ELF-1 (cell line): ENCODE measurements around the gene HOXC13.

Experiments used
- DNase-seq: peaks from one replicate; pipeline ENCODE4 v3.0.0-alpha.2; 2016; ENCODE audit warnings: low read depth, low spot score

Gene HOXC13

DNA sequence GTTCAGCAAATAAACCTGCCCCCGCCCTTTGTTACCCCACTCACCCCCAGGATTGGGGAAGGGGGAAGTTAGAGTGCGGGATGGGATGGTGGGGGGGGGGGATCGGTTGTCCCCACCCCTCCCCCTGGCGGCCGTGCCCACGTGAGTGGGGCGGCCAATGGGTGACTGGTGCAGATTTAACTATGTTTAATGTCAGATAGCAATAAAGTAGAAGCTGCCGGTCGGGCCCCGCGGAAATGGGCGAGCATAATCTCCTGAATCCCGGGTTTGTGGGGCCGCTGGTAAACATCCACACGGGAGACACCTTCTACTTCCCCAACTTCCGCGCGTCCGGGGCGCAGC, 16.0 kb downstream of the HOXC13 start, which contains the start of gene HOXC12:
Gene HOXC12 (plus strand): TSS at position 210 of the 342 bp plus-strand sequence. CDS start 27 bp downstream, at position 237.
- no peak for DNase-seq

DNA sequence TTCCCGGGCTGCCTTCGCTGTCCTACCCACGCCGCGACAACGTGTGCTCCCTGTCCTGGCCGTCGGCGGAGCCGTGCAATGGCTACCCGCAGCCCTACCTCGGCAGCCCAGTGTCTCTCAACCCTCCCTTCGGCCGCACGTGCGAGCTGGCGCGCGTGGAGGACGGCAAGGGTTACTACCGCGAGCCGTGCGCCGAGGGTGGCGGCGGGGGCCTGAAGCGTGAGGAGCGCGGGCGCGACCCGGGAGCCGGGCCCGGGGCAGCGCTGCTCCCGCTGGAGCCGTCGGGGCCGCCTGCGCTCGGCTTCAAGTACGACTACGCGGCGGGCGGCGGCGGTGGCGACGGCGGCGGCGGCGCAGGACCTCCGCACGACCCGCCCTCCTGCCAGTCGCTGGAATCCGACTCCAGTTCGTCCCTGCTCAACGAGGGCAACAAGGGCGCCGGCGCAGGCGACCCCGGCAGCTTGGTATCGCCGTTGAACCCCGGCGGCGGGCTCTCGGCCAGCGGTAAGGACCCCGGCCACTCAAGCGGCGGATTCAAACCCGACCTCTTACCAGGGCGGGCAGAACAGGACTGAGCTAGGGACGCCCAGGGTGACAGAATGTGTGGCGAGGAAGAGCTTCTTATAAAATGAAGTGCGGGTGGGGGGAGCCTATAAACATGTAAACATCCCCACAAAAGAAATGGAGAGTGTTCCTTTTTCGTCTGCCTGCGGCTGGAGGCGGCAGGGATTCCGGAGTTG, 16.6 kb downstream of the HOXC13 start:
- no peak for DNase-seq

- no peak for DNase-seq
Observed at GRCh38 chr12:53955776-53956250, 17.2 kb downstream of the HOXC13 start.

- DNase-seq: no peak
Observed at GRCh38 chr12:53956251-53956887, 17.7 kb downstream of the HOXC13 start.

DNA sequence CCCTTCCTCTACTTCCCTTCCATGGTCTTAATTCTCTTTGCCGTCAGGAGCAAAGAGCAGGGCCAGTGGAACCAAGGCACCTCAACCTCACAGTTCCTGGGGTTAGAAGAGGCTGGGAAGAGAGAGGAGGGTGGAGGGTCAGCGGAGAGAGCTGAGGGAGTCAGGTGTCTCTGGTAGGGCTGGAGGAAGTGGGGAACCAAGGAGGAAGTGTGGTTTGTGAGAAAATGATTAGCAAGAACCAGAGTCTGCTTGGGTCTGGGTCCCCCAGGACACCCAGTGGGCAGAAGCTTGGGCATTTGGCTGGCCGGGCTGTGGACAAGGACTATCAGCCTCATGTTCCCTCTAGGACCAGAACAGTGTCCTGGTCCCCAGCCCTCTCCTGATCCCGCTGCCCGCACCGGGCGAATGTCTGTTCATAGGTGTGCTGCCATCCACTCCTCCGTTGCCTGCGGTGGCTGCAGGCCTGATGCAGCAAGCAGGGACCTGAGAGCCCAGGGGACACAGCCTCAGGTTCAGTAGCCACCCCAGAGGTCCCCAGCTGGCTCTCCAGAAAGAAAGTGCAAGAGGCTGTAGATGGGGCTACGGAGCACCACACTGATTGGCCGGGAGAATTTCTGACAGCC, 18.4 kb downstream of the HOXC13 start:
- DNase-seq: no peak

- DNase-seq: no peak
Observed at GRCh38 chr12:53958128-53958527, 19.5 kb downstream of the HOXC13 start.

DNA sequence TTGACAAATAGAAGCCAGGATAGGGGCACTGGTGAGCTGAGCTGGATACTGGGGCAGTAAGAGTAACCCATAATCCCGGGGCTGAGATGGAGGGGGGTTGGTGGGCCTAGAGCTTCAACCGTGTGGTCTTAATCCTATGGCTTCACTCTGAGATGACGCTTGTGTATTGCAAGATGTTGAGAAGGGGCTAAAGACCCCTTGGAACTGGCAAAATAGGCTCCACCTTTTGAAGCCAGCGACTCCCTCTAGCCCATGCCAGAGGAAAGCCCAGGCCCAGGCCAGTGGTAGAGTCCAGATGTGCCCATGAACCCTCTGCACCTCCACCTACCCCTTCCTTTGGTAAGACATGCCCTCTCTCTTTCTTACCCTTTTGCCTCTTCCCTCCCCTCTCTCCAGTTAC, 20.7 kb downstream of the HOXC13 start:
- DNase-seq: no peak

DNA sequence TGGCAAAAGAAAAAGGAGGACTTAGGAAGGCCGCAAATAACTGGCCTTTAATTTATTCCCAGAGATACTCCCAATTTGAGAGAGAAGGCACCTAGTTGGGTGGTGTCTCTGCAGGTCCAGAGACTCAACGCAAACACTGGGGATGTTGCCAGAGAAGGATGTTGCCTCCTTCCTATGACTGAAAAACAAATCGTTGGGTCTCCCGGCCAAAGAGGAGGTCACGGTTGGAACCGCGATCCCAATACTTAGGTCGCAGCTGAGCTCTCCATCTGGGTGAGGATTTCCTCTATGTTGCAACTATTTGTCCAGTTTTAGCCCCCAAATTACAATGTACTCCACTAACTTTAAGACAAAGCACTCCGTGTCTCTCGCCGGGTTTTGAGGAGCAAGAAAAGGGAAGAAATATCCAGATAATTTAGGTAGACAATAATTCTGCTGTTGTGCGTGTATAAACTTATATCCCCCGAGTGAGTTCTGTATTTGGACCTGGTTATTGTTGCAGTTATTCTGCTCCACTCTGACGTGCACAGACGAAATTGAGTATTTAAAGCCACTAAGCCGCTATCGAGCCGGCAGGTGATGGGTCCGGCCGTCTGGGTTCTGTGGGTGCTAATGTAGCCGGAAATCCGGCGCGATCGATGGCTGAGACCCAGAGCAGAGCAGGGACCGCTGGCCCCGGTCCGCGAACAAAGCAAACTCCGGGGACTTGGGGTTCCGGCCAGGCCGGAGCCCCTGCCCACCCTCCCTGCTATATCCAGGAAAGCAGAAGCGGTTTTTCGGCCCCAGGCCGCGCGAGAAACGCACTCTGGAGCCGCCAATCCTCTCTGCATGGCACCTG, 21.8 kb downstream of the HOXC13 start:
- DNase-seq: no peak

DNA sequence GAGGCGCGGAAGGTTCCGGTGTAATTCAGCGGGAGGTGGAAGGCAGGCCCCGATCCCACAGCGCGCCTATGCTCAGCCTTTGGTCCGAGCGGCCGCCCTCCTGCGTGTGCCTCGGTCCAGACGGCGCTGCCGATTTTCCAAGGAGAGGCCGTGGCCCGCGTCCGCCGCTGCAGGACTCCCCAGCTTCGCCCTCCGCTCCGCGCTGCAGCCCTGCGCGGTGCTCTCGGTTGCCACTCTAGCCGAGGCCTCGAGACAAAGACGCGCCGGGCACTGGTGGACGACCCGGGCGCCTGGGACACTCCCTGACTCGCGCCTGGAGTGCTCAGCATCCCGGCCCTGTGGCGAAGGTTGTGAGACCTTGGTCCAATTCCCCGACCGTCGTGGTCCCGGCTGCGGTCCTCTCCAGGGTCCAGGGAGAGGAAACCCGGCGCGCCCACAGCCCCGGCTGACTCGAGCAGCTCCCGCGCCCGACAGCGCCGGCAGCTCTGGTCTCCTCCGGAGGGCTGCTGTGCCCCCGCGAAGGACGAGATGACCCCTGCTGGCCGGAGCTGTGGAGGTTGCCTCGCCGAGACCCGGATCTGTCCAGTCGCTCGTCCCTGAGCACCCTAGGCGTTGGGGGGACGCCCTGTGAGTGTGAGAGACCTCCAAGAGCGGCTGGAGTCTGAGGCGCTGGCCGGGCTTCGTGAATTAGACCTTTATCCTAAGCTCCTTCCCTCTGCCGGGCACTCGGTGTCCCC, 22.6 kb downstream of the HOXC13 start:
- DNase-seq: peak; percentile 65

DNA sequence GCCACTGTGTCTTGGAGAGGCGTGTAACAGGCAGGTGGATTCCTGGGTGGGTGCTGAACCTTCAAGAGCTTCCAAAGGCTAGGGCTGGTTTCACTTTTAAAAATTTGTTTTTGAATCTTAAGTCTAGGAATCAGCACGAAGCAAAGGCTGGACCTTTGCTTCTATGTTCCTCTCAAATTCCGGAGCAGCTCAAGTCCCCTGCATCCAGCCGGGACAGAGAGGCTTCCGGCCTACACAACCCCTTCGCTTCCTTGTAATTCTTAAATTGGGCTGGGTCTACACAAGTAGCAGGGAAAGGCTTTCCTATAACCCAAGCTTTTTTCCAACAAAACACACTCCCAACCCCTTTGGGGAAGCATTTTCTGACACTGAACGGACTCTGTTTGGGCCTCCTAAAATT, 24.4 kb downstream of the HOXC13 start:
- peak; percentile 1 for DNase-seq

DNA sequence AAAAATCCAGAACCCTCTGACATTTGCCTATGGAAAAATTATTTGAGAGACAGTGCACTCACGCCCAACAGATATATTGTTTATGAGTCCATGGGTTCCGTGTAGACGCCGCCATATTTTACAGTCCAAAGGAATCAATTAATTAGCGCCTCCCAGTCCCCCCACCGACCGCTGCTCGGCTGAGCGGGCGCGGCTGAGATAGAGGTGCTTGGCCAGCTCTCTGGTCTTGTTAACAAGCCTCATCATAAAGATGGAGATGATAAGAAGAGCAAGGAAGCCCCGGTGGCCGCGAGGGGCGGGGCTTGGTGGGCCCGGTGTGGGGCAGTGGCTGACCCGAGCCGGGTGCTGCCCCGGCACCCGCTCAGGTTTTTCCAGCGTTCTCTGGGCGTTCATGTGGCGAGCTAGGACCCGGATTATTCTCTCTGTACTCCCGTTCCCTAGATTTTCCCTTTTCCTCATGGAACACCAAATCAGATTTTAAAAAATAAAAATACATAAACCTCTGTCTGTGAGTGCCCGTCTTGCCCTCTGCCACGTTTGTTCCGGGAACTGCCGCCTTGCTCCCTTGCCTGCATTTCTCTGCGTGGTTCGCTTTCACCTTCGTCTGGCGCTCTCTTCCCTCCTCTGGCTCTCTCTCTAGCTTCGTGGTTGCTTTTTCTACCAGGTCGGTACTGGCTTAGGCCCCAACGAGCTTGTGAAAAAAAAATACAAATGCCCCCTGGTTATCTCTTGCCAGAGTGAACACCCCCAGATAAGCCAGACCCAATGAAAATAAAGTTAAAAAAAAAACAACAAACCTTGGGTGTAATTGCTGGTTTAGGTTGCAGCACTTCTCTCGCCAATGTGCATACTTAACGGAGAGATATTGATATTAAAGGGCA, 25.0 kb downstream of the HOXC13 start:
- no peak for DNase-seq

- DNase-seq: peak; percentile 0
Observed at GRCh38 chr12:53964315-53964713, 25.7 kb downstream of the HOXC13 start.

GRCh38 chr12:53965281-53966084, 26.9 kb downstream of the HOXC13 start:
- DNase-seq: peak; percentile 30

DNA sequence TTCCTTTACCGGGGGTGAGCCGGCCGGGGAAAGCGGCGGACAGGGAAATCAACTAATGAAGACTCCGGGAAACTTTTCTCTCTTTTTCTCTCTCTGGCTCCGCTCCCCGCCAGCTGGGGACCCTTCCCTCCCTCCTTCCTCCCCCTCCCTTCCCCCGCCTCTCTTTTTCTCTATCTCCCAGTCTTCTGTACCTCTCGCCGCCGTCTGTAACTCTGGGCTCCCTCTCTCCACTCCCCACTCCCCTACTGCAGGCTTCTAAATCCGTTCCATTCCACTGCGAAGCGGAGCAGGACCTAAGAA, 27.4 kb downstream of the HOXC13 start:
- no peak for DNase-seq

- DNase-seq: no peak
Observed at GRCh38 chr12:53966385-53967133, 27.9 kb downstream of the HOXC13 start.

- no peak for DNase-seq
Observed at GRCh38 chr12:53967421-53967925, 28.8 kb downstream of the HOXC13 start.

DNA sequence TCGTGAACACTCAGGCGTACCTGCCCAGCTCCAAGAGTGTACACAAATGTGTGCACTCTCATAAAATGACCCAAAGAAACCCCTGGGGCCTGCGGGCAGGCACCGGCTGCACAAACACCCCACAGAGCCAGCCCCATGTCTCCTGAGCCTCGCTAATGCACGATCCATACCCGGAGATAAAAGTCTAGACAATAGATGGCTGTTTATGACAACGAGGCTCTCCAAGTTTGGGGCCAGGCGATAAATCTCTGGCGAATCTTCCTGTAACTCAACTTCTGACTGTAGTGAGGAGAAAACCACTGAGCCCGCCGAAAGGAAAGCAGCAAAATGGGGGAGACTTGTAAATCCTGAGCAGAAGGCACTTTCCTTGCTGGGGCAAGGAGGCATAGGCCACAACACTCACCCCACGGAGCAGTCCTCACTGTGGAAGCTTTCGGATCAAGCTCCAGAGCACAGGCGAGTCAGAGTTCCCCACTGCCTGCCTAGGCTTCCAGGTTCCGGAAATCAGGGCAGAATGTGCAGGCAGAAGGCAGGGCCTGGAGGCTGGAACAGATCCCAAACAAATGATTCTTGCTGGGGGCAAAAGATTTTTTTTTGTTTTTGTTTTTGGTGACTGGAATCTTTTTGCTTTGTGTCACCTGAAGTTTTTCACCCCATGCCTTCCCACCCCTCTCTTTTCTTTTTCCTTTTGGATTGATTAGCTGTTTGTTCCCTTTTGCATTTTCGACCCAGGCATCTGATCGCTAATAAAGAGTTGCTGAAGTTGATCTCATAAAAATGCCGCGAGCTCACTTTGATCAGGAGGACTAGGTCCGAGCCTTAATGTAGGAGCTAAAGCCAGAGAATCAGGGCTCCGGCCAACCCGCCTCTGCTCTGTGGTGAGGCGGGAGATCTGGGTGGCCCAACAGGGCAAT, 29.8 kb downstream of the HOXC13 start:
- no peak for DNase-seq
